Endothelial cell (in vitro differentiated cells): Measurements from ENCODE around the gene C19orf47. TPM values are rescaled to one million over a fixed set of nuclear protein-coding genes. Genes with fewer than 3 reads are reported as not detected.
"Not testable (repeated sequence)": the region's sequence is repeated elsewhere in the genome, so short reads cannot be mapped to it uniquely, and the experiment has no call there.

ENCODE experiments used
- DNase-seq: peaks from one replicate; pipeline ENCODE4 v3.0.0; 2021; ENCODE audit warnings: low spot score
- H3K27ac Mint-ChIP-seq: one replicate; pipeline ENCODE4 v1.8.0; 2021; ENCODE audit warnings: mixed read lengths, inconsistent platforms; ENCODE audit not compliant: unreplicated experiment
- H3K27me3 Mint-ChIP-seq: one replicate; pipeline ENCODE4 v1.8.0; 2021; ENCODE audit warnings: mild to moderate bottlenecking, moderate library complexity, mixed read lengths, inconsistent platforms; ENCODE audit not compliant: unreplicated experiment
- H3K36me3 Mint-ChIP-seq: one replicate; pipeline ENCODE4 v1.8.0; 2021; ENCODE audit warnings: mild to moderate bottlenecking, low read depth, mixed read lengths, inconsistent platforms; ENCODE audit not compliant: unreplicated experiment
- H3K4me1 Mint-ChIP-seq: one replicate; pipeline ENCODE4 v1.8.0; 2021; ENCODE audit warnings: mild to moderate bottlenecking, mixed read lengths, inconsistent platforms; ENCODE audit not compliant: unreplicated experiment
- H3K4me3 Mint-ChIP-seq: one replicate; pipeline ENCODE4 v1.8.0; 2021; ENCODE audit warnings: mild to moderate bottlenecking, mixed read lengths, inconsistent platforms; ENCODE audit not compliant: unreplicated experiment
- H3K9me3 Mint-ChIP-seq: one replicate; pipeline ENCODE4 v1.8.0; 2021; ENCODE audit warnings: mixed read lengths, inconsistent platforms; ENCODE audit not compliant: unreplicated experiment
- CTCF ChIP-seq: fragments of 200-600 bp; sonication (generic); IDR thresholded peaks from one replicate; pipeline ENCODE4 v1.5.0; 2021; ENCODE audit warnings: antibody characterized with exemption; ENCODE audit not compliant: unreplicated experiment
- total RNA-seq: library from RNA; stranded (reverse); fragmentation: NEBNext Ultra II Directional; extraction: Animal tissue kit (Norgen Biotek cat#: 25700); gene quantifications from one replicate; pipeline ENCODE4 v1.2.1, GENCODE V29; 2021; ENCODE audit not compliant: unreplicated experiment

The C19orf47 gene
- total RNA-seq, 1 donor from 2014 or later, result 17.9 TPM

GRCh38 chr19:40370997-40371801 is 23.0 kb upstream of the C19orf47 start:
- DNase-seq, result no peak
- no peak overlapping the region for H3K4me3 Mint-ChIP-seq
- peak overlapping the region; percentile 30 for H3K27ac Mint-ChIP-seq
- H3K27me3 Mint-ChIP-seq, result peaks cover 14% of the 10 kb centered on the region
- no peaks in the 10 kb centered on the region for H3K9me3 Mint-ChIP-seq
- H3K4me1 Mint-ChIP-seq, result peaks cover 29% of the 10 kb centered on the region
- H3K36me3 Mint-ChIP-seq, result peaks cover 30% of the 10 kb centered on the region
- no peak for TF ChIP-seq CTCF

- H3K9me3 Mint-ChIP-seq, H3K27ac Mint-ChIP-seq, DNase-seq: not testable (repeated sequence)
- H3K36me3 Mint-ChIP-seq, result peaks cover 30% of the 10 kb centered on the region
- H3K4me3 Mint-ChIP-seq, result peak overlapping the region; percentile 63
- peaks cover 25% of the 10 kb centered on the region for H3K4me1 Mint-ChIP-seq
- H3K27me3 Mint-ChIP-seq, result peaks cover 13% of the 10 kb centered on the region
These were observed 22.1 kb upstream of the C19orf47 start for GRCh38 chr19:40370253-40370652.

- Mint-ChIP-seq H3K27ac (no peak overlapping the region), H3K27me3 (peaks cover 11% of the 10 kb centered on the region), H3K36me3 (peaks cover 32% of the 10 kb centered on the region), H3K4me3 (peak overlapping the region; percentile 63), H3K9me3 (no peaks in the 10 kb centered on the region), H3K4me1 (peaks cover 22% of the 10 kb centered on the region)
- no peak for TF ChIP-seq CTCF
- DNase-seq, result no peak
These were observed 21.6 kb upstream of the C19orf47 start for GRCh38 chr19:40369797-40370196.

- no peaks in the 10 kb centered on the region for H3K9me3 Mint-ChIP-seq
- H3K4me3 Mint-ChIP-seq, result no peak overlapping the region
- no peak for TF ChIP-seq CTCF
- no peak for DNase-seq
- peaks cover 25% of the 10 kb centered on the region for H3K36me3 Mint-ChIP-seq
- H3K27ac Mint-ChIP-seq, result no peak overlapping the region
- H3K27me3 Mint-ChIP-seq, result peaks cover 8% of the 10 kb centered on the region
- peaks cover 18% of the 10 kb centered on the region for H3K4me1 Mint-ChIP-seq
These were observed 19.6 kb upstream of the C19orf47 start for GRCh38 chr19:40367577-40368434.

GRCh38 chr19:40366697-40367561 is 18.7 kb upstream of the C19orf47 start:
- H3K4me1 Mint-ChIP-seq, result peaks cover 18% of the 10 kb centered on the region
- DNase-seq, result peak; percentile 14
- no peaks in the 10 kb centered on the region for H3K9me3 Mint-ChIP-seq

More at GRCh38 chr19:40366697-40367561, 18.7 kb upstream of the C19orf47 start:
- Mint-ChIP-seq H3K27ac (peak overlapping the region; percentile 8), H3K27me3 (peaks cover 11% of the 10 kb centered on the region), H3K36me3 (peaks cover 20% of the 10 kb centered on the region), H3K4me3 (peak overlapping the region; percentile 76)
- no peak for TF ChIP-seq CTCF
